Effector memory CD4-positive, alpha-beta T cell (primary cell): Measurements from ENCODE around the gene RAMP1.
"Not testable (repeated sequence)": the region's sequence is repeated elsewhere in the genome, so short reads cannot be mapped to it uniquely, and the experiment has no call there.

Experiments
- DNase-seq, 3 donors: peaks; one replicate each; pipeline ENCODE4 v3.0.0-alpha.2; 2020
- H3K27ac ChIP-seq: 2 replicates; pipeline ENCODE4 v1.7.0; 2013; ENCODE audit warnings: mild to moderate bottlenecking, low read length, moderate library complexity; ENCODE audit not compliant: insufficient read depth, poor library complexity, severe bottlenecking
- H3K27me3 ChIP-seq: replicated peaks from 2 replicates; pipeline ENCODE4 v1.7.0; 2013; ENCODE audit warnings: mild to moderate bottlenecking, low read length; ENCODE audit not compliant: insufficient read depth, control insufficient read depth, poor library complexity, severe bottlenecking
- H3K36me3 ChIP-seq: 2 replicates; pipeline ENCODE4 v1.7.0; 2013; ENCODE audit warnings: mild to moderate bottlenecking, low read length, moderate library complexity; ENCODE audit not compliant: control insufficient read depth, insufficient read depth
- H3K4me1 ChIP-seq: 2 replicates; pipeline ENCODE4 v1.7.0; 2013; ENCODE audit warnings: low read length, mild to moderate bottlenecking; ENCODE audit not compliant: control insufficient read depth, insufficient read depth, poor library complexity, severe bottlenecking
- H3K4me3 ChIP-seq: 2 replicates; pipeline ENCODE4 v1.7.0; 2013; ENCODE audit warnings: low read length, low read depth, mild to moderate bottlenecking; ENCODE audit not compliant: insufficient read depth, poor library complexity, severe bottlenecking
- H3K9me3 ChIP-seq: 2 replicates; pipeline ENCODE4 v1.7.0; 2013; ENCODE audit warnings: mild to moderate bottlenecking, low read length, moderate library complexity; ENCODE audit not compliant: control insufficient read depth

Gene RAMP1

GRCh38 chr2:237862528-237862895, 3.1 kb downstream of the RAMP1 start:
- no peaks in the 10 kb centered on the region for H3K9me3 ChIP-seq
- H3K27me3 ChIP-seq = peaks cover 21% of the 10 kb centered on the region
- H3K36me3 ChIP-seq = no peaks in the 10 kb centered on the region
- H3K27ac ChIP-seq = no peak overlapping the region
- H3K4me1 ChIP-seq = peaks cover 2% of the 10 kb centered on the region
- no peak for DNase-seq
- H3K4me3 ChIP-seq = no peak overlapping the region

- H3K27me3 ChIP-seq = peaks cover 21% of the 10 kb centered on the region
- H3K9me3 ChIP-seq = no peaks in the 10 kb centered on the region
- peaks cover 2% of the 10 kb centered on the region for H3K4me1 ChIP-seq
Measured at GRCh38 chr2:237863102-237863511, 3.7 kb downstream of the RAMP1 start.

GRCh38 chr2:237863689-237864443, 4.4 kb downstream of the RAMP1 start:
- H3K36me3 ChIP-seq = no peaks in the 10 kb centered on the region
- DNase-seq = no peak
- no peak overlapping the region for H3K27ac ChIP-seq
- H3K4me1 ChIP-seq = peaks cover 2% of the 10 kb centered on the region
- peaks cover 18% of the 10 kb centered on the region for H3K27me3 ChIP-seq
- H3K4me3 ChIP-seq = no peak overlapping the region
- no peaks in the 10 kb centered on the region for H3K9me3 ChIP-seq

More at GRCh38 chr2:237863102-237863511, 3.7 kb downstream of the RAMP1 start:
- no peak overlapping the region for H3K27ac ChIP-seq
- no peaks in the 10 kb centered on the region for H3K36me3 ChIP-seq
- no peak overlapping the region for H3K4me3 ChIP-seq
- no peak for DNase-seq

GRCh38 chr2:237864444-237864931, 5.1 kb downstream of the RAMP1 start:
- Histone ChIP-seq H3K9me3 (no peaks in the 10 kb centered on the region), H3K4me3 (no peak overlapping the region), H3K27me3 (peaks cover 14% of the 10 kb centered on the region), H3K27ac (no peak overlapping the region), H3K36me3 (no peaks in the 10 kb centered on the region), H3K4me1 (no peaks in the 10 kb centered on the region)
- DNase-seq = no peak

- Histone ChIP-seq H3K4me3 (no peak overlapping the region), H3K27ac (no peak overlapping the region), H3K36me3 (no peaks in the 10 kb centered on the region), H3K4me1 (no peaks in the 10 kb centered on the region), H3K9me3 (no peaks in the 10 kb centered on the region), H3K27me3 (peaks cover 8% of the 10 kb centered on the region)
- DNase-seq = no peak
Measured at GRCh38 chr2:237864940-237865622, 5.7 kb downstream of the RAMP1 start.

GRCh38 chr2:237865623-237866041, 6.2 kb downstream of the RAMP1 start:
- Histone ChIP-seq H3K27ac (no peak overlapping the region), H3K4me1 (no peaks in the 10 kb centered on the region)

GRCh38 chr2:237866101-237866621, 6.7 kb downstream of the RAMP1 start:
- Histone ChIP-seq H3K4me3 (no peak overlapping the region), H3K27ac (no peak overlapping the region)
- no peak for DNase-seq

More at GRCh38 chr2:237865623-237866041, 6.2 kb downstream of the RAMP1 start:
- no peaks in the 10 kb centered on the region for H3K9me3 ChIP-seq
- no peaks in the 10 kb centered on the region for H3K36me3 ChIP-seq
- no peak for DNase-seq
- H3K4me3 ChIP-seq = no peak overlapping the region
- peaks cover 3% of the 10 kb centered on the region for H3K27me3 ChIP-seq

GRCh38 chr2:237867465-237867864, 8.0 kb downstream of the RAMP1 start:
- Histone ChIP-seq H3K36me3 (no peaks in the 10 kb centered on the region), H3K4me3 (no peak overlapping the region), H3K4me1 (no peaks in the 10 kb centered on the region), H3K9me3 (no peaks in the 10 kb centered on the region), H3K27me3 (no peaks in the 10 kb centered on the region), H3K27ac (no peak overlapping the region)
- no peak for DNase-seq

More at GRCh38 chr2:237866101-237866621, 6.7 kb downstream of the RAMP1 start:
- Histone ChIP-seq H3K9me3 (no peaks in the 10 kb centered on the region), H3K36me3 (no peaks in the 10 kb centered on the region), H3K27me3 (no peaks in the 10 kb centered on the region), H3K4me1 (no peaks in the 10 kb centered on the region)

- not testable (repeated sequence) for H3K27me3 ChIP-seq, H3K9me3 ChIP-seq, H3K4me1 ChIP-seq, H3K36me3 ChIP-seq, H3K4me3 ChIP-seq, DNase-seq, H3K27ac ChIP-seq
Measured at GRCh38 chr2:237868074-237868473, 8.7 kb downstream of the RAMP1 start.
